Fibroblast of lung (primary cell): Measurements from ENCODE around the gene CCP110.

Experiments
- CTCF ChIP-seq, 2 donors: IDR thresholded peaks in 1 of 2; conservative IDR thresholded peaks in 1 of 2; 1 replicate in 1 of 2; 2 replicates in 1 of 2; pipeline ENCODE4 v1.5.1; 2011 to 2012; ENCODE audit warnings: low read length in 2 of 2, control low read depth in 1 of 2, inconsistent platforms in 1 of 2, low read depth in 1 of 2, mild to moderate bottlenecking in 1 of 2
- EZH2 ChIP-seq: IDR thresholded peaks from 2 replicates; pipeline ENCODE4 v1.5.1; 2012; ENCODE audit warnings: low read length, control low read depth, mild to moderate bottlenecking; ENCODE audit errors: missing control alignments

GRCh38 chr16:19540241-19540970, 16.7 kb downstream of the CCP110 start:
- no peak for TF ChIP-seq CTCF (conservative IDR thresholded peaks at IDR 0.05 in 1 of 2, IDR thresholded peaks at IDR 0.05 in 1 of 2; ENCODE audit: low read depth in 1 of 2, low read length in 2 of 2)
- TF ChIP-seq EZH2 = no peak
